ENCODE results near the gene ZNF687.

- TF ChIP-seq CTCF (conservative IDR thresholded peaks at IDR 0.05) (no peak), ZFX (IDR thresholded peaks at IDR 0.05) (no peak)
These were observed 7.2 kb downstream of the ZNF687 start for GRCh38 chr1:151289080-151289935.

Measured in C4-2B (cell line).